Measurements from ENCODE around the gene IPO4. TPM values are rescaled to one million over a fixed set of nuclear protein-coding genes. Genes with fewer than 3 reads are reported as not detected.

Gene IPO4
- total and polyA plus RNA-seq, 2 of the 8 experiments (the other 6 are each of a cell fraction or from before 2014, with no cell fraction given) = 55.5 to 108 TPM

- no peak for TF ChIP-seq TCF12 (IDR thresholded peaks at IDR 0.05; ENCODE audit: low read depth, low read length)
Measured at GRCh38 chr14:24164518-24164991, 24.1 kb downstream of the IPO4 start (continued).

All from H1 (cell line).